G401 (cell line): Measurements from ENCODE around the gene HCAR1. TPM values are rescaled to one million over a fixed set of nuclear protein-coding genes. Genes with fewer than 3 reads are reported as not detected.
"Not testable (repeated sequence)": the region's sequence is repeated elsewhere in the genome, so short reads cannot be mapped to it uniquely, and the experiment has no call there.

Experiments
- DNase-seq: peaks from one replicate; pipeline ENCODE4 v3.0.0-alpha.2; 2015; ENCODE audit warnings: low spot score
- in situ Hi-C: cut with HindIII; loops from 2 replicates; pipeline ENCODE4 v1.10.0; 2016; ENCODE audit warnings: low sequenced_read_pairs, mixed read lengths
- total RNA-seq: library from RNA; depleted of rRNA; stranded (reverse); fragments of >200 nt; shearing (Covaris generic); gene quantifications from 2 replicates; pipeline ENCODE4 v1.2.3, GENCODE V29; 2014; rRNA removed

Gene HCAR1
- total RNA-seq, 1 experiment from 2014 or later = not detected

DNA sequence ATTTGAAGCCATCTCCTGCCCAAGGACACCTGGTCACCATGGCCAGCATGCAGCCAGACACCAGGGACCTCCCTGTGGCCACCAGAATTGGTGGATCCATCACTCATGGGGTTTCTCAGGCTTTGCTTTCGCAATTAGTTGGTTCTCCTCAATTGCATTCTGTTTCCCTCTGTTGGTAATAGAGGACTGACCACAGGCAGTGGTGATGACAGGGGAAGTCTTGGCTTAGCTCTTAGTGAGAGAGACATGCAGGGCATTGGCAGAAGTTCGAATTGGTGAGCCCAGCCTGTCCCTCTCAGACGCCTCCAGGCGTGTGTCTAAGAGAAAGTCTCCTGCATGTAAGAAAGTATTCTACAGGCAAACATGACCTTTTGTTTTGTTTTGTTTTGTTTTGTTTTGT is 48.8 kb downstream of the HCAR1 start:
- no peak for DNase-seq
- in situ Hi-C loops = no loop called here

DNA sequence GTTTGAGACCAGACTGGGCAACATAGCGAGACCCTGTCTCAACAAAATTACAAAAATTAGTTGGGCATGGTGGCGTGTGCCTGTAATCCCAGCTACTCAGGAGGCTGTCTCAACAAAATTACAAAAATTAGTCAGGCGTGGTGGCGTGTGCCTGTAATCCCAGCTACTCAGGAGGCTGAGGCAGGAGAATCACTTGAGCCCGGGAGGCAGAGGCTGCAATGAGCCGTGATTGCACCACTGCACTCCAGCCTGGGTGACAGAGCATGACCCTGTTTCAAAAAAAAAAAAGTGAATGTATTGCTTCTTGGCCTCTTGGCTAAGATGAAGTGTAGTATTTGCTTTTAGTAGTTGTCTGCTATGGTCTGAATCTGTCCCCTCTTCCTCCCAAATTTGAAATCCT is 49.7 kb downstream of the HCAR1 start:
- in situ Hi-C loops = not testable (repeated sequence)

DNA sequence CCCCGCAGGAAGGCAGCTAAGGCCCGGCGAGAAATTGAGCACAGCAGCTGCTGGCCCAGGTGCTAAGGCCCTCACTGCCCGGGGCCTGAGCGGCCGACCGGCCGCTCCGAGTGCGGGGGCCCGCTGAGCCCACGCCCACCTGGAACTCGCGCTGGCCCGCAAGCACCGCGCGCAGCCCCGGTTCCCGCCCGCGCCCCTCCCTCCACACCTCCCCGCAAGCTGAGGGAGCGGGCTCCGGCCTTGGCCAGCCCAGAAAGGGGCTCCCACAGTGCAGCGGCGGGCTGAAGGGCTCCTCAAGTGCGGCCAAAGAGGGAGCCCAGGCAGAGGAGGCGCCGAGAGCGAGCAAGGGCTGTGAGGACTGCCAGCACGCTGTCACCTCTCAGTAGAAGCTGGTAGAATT is 53.9 kb downstream of the HCAR1 start:
- DNase-seq, in situ Hi-C loops: not testable (repeated sequence)

More for the DNA sequence above, 49.7 kb downstream of the HCAR1 start:
- not testable (repeated sequence) for DNase-seq

Other genes with a start within 250 kb of the HCAR1 start
- gene ZCCHC8, start 229.9 kb downstream of the HCAR1 start, total RNA-seq = 19.4 and 24.7 TPM in 2 replicates
- gene RSRC2, start 203.9 kb downstream of the HCAR1 start, total RNA-seq = 30.9 and 62.7 TPM in 2 replicates
- gene KNTC1, start 203.6 kb downstream of the HCAR1 start, total RNA-seq = 43.0 and 54.2 TPM in 2 replicates
- not detected in 2 replicates for gene HCAR2, start 27.5 kb downstream of the HCAR1 start, total RNA-seq
- gene HCAR3, start 14.0 kb downstream of the HCAR1 start, total RNA-seq = not detected in 2 replicates
- gene DENR, start 22.0 kb upstream of the HCAR1 start, total RNA-seq = 21.9 and 23.4 TPM in 2 replicates
- 0.49 and 0.54 TPM in 2 replicates for gene CCDC62, start 43.7 kb upstream of the HCAR1 start, total RNA-seq
- gene HIP1R, start 104.6 kb upstream of the HCAR1 start, total RNA-seq = 14.0 and 19.3 TPM in 2 replicates
- 38.3 and 53.4 TPM in 2 replicates for gene VPS37B, start 165.3 kb upstream of the HCAR1 start, total RNA-seq
- gene ABCB9, start 235.6 kb upstream of the HCAR1 start, total RNA-seq = 3.8 and 7.4 TPM in 2 replicates
- 23.6 and 45.3 TPM in 2 replicates for gene OGFOD2, start 244.4 kb upstream of the HCAR1 start, total RNA-seq
- 315 and 347 TPM in 2 replicates for gene ARL6IP4, start 249.8 kb upstream of the HCAR1 start, total RNA-seq